ENCODE results near the gene NPPA. TPM values are rescaled to one million over a fixed set of nuclear protein-coding genes. Genes with fewer than 3 reads are reported as not detected.

Gene NPPA
- total and polyA plus RNA-seq, 9 of the 15 experiments (the other 6 are each of a cell fraction or from before 2014, with no cell fraction given): not detected

DNA sequence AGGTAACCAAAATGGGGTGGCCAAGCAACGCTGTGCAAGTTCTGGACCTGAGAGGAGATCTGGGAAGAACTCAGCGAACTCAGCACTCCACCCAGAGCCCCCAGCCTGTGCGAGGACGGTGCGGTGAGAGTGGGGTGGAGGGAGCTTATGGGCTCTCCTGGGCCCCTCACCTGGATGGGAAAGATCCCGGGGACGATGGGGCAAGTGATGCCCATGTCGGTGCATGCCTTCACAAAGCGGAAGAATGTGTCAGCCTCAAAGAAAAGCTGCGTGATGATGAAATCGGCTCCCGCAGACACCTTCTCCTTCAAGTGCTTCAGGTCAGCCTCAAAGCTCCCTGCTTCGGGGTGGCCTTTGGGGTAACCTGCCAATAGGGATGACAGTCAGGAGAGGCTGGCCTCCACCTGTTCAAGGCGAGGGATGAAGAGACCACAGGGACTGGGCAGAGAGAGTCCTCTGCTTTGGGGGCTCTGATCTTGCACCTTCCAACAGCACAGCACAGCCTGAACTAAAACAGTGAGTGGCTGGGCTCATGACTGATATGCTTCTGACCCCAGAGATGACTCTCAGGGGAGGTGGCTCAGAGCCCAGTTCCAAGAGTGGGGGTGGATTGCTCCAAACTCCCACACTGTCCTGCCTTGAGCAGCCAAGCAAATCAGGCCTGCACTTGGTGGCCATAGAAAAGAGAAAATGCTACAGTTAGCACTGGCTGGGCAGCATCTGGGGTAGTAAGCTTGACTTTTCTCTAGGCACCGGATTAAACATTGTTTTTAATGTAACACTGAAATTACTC, 51.4 kb downstream of the NPPA start (continued):
- no peak for TF ChIP-seq CGGBP1 (CRISPR knock-in tag; IDR thresholded peaks at IDR 0.05)
- TF ChIP-seq ZNF41 (CRISPR knock-in tag; conservative IDR thresholded peaks at IDR 0.05): no peak
- TF ChIP-seq PTRF (tag; IDR thresholded peaks at IDR 0.05): no peak
- TF ChIP-seq BACH1 (tag; IDR thresholded peaks at IDR 0.05): no peak
- TF ChIP-seq ZBTB7A (IDR thresholded peaks at IDR 0.05; ENCODE audit: borderline replicate concordance, control insufficient read depth, low read depth, low read length): peak; percentile 72; the same call in 1 of the 2 replicates
- TF ChIP-seq, protein P1, sequence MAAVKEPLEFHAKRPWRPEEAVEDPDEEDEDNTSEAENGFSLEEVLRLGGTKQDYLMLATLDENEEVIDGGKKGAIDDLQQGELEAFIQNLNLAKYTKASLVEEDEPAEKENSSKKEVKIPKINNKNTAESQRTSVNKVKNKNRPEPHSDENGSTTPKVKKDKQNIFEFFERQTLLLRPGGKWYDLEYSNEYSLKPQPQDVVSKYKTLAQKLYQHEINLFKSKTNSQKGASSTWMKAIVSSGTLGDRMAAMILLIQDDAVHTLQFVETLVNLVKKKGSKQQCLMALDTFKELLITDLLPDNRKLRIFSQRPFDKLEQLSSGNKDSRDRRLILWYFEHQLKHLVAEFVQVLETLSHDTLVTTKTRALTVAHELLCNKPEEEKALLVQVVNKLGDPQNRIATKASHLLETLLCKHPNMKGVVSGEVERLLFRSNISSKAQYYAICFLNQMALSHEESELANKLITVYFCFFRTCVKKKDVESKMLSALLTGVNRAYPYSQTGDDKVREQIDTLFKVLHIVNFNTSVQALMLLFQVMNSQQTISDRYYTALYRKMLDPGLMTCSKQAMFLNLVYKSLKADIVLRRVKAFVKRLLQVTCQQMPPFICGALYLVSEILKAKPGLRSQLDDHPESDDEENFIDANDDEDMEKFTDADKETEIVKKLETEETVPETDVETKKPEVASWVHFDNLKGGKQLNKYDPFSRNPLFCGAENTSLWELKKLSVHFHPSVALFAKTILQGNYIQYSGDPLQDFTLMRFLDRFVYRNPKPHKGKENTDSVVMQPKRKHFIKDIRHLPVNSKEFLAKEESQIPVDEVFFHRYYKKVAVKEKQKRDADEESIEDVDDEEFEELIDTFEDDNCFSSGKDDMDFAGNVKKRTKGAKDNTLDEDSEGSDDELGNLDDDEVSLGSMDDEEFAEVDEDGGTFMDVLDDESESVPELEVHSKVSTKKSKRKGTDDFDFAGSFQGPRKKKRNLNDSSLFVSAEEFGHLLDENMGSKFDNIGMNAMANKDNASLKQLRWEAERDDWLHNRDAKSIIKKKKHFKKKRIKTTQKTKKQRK (IDR thresholded peaks at IDR 0.05; ENCODE audit: borderline replicate concordance, low read depth, low read length): no peak
- TF ChIP-seq CBX5 (IDR thresholded peaks at IDR 0.05; ENCODE audit: borderline replicate concordance, low read depth): peak; percentile 50; the same call in 1 of the 2 replicates
- TF ChIP-seq E2F3 (CRISPR knock-in tag; IDR thresholded peaks at IDR 0.05): peak; percentile 22; the same call in 1 of the 2 replicates
- TF ChIP-seq MTA3 (IDR thresholded peaks at IDR 0.05; ENCODE audit: borderline replicate concordance): peak; percentile 40
- TF ChIP-seq NFYB (IDR thresholded peaks at IDR 0.05; ENCODE audit: extremely low read depth, insufficient read length): no peak
- TF ChIP-seq HBP1 (CRISPR knock-in tag; IDR thresholded peaks at IDR 0.05): no peak
- no peak for TF ChIP-seq XRCC5 (IDR thresholded peaks at IDR 0.05; ENCODE audit: low read depth, low read length)
- no peak for TF ChIP-seq ZNF75A (CRISPR knock-in tag; IDR thresholded peaks at IDR 0.05)
- no peak for TF ChIP-seq STAT6 (CRISPR knock-in tag; IDR thresholded peaks at IDR 0.05)
- 0 out of 4 replicates have a peak, but pooled peaks of 1 of the 2 experiments have one; percentile 48 for TF ChIP-seq SRF (CRISPR knock-in tag; IDR thresholded peaks at IDR 0.05)
- no peak for TF ChIP-seq ZNF133 (CRISPR knock-in tag; IDR thresholded peaks at IDR 0.05)
- no peak for TF ChIP-seq FOXJ3 (CRISPR knock-in tag; IDR thresholded peaks at IDR 0.05)

Data from K562 (cell line).